ENCODE results near the gene ITSN1.

ITSN1 gene

GRCh38 chr21:33881689-33882440 is 239.6 kb downstream of the ITSN1 start:
- in situ Hi-C loops (cut with MboI; ENCODE audit: low sequenced_read_pairs) = no loop called here

GRCh38 chr21:33883118-33883517 is 240.8 kb downstream of the ITSN1 start:
- in situ Hi-C loops (cut with MboI; ENCODE audit: low sequenced_read_pairs) = no loop called here

- in situ Hi-C loops (cut with MboI; ENCODE audit: low sequenced_read_pairs) = no loop called here
Observed at GRCh38 chr21:33884376-33885171, 242.3 kb downstream of the ITSN1 start.

GRCh38 chr21:33885172-33885514 is 242.8 kb downstream of the ITSN1 start:
- in situ Hi-C loops (cut with MboI; ENCODE audit: low sequenced_read_pairs) = no loop called here

GRCh38 chr21:33886321-33886720 is 244.0 kb downstream of the ITSN1 start:
- in situ Hi-C loops (cut with MboI; ENCODE audit: low sequenced_read_pairs) = no loop called here

GRCh38 chr21:33890187-33890586 is 247.9 kb downstream of the ITSN1 start:
- in situ Hi-C loops (cut with MboI; ENCODE audit: low sequenced_read_pairs) = no loop called here

- in situ Hi-C loops (cut with MboI; ENCODE audit: low sequenced_read_pairs) = no loop called here
Observed at GRCh38 chr21:33892853-33893252, 250.6 kb downstream of the ITSN1 start.

- in situ Hi-C loops (cut with MboI; ENCODE audit: low sequenced_read_pairs) = no loop called here
Observed at GRCh38 chr21:33893917-33894316, 251.6 kb downstream of the ITSN1 start.

- in situ Hi-C loops (cut with MboI; ENCODE audit: low sequenced_read_pairs) = no loop called here
Observed at GRCh38 chr21:33894736-33895288, 252.5 kb downstream of the ITSN1 start.

GRCh38 chr21:33895356-33895755 is 253.1 kb downstream of the ITSN1 start:
- in situ Hi-C loops (cut with MboI; ENCODE audit: low sequenced_read_pairs) = no loop called here

- in situ Hi-C loops (cut with MboI; ENCODE audit: low sequenced_read_pairs) = no loop called here
Observed at GRCh38 chr21:33896691-33897090, 254.4 kb downstream of the ITSN1 start.

- in situ Hi-C loops (cut with MboI; ENCODE audit: low sequenced_read_pairs) = no loop called here
Observed at GRCh38 chr21:33897098-33897497, 254.8 kb downstream of the ITSN1 start.

GRCh38 chr21:33897739-33898138 is 255.4 kb downstream of the ITSN1 start:
- in situ Hi-C loops (cut with MboI; ENCODE audit: low sequenced_read_pairs) = no loop called here

GRCh38 chr21:33898586-33898985 is 256.3 kb downstream of the ITSN1 start:
- in situ Hi-C loops (cut with MboI; ENCODE audit: low sequenced_read_pairs) = no loop called here

- in situ Hi-C loops (cut with MboI; ENCODE audit: low sequenced_read_pairs) = no loop called here
Observed at GRCh38 chr21:33899199-33899598, 256.9 kb downstream of the ITSN1 start.

- in situ Hi-C loops (cut with MboI; ENCODE audit: low sequenced_read_pairs) = loop anchor here (25.0 kb wide), 1 partner anchor 711 kb away; the partner anchor contains the start of gene RCAN1
Observed at GRCh38 chr21:33901412-33902288, 259.3 kb downstream of the ITSN1 start.

- in situ Hi-C loops (cut with MboI; ENCODE audit: low sequenced_read_pairs) = loop anchor here (25.0 kb wide), 1 partner anchor 710 kb away; the partner anchor contains the start of gene RCAN1
Observed at GRCh38 chr21:33902349-33902748, 260.0 kb downstream of the ITSN1 start.

GRCh38 chr21:33904041-33904440 is 261.7 kb downstream of the ITSN1 start:
- in situ Hi-C loops (cut with MboI; ENCODE audit: low sequenced_read_pairs) = loop anchor here (25.0 kb wide), 1 partner anchor 708 kb away; the partner anchor contains the start of gene RCAN1

- in situ Hi-C loops (cut with MboI; ENCODE audit: low sequenced_read_pairs) = loop anchor here (25.0 kb wide), 1 partner anchor 704 kb away; the partner anchor contains the start of gene RCAN1
Observed at GRCh38 chr21:33908760-33909159, 266.5 kb downstream of the ITSN1 start.

- in situ Hi-C loops (cut with MboI; ENCODE audit: low sequenced_read_pairs) = loop anchor here (25.0 kb wide), 1 partner anchor 703 kb away; the partner anchor contains the start of gene RCAN1
Observed at GRCh38 chr21:33909756-33910155, 267.5 kb downstream of the ITSN1 start.
